ENCODE results near the gene PDYN.

Gene PDYN

GRCh38 chr20:1950836-1951235 lies 43.0 kb downstream of the PDYN start:
- TF ChIP-seq CTCF (IDR thresholded peaks at IDR 0.05; ENCODE audit: low read depth, low read length): no peak
- no peak for DNase-seq (ENCODE audit: extremely low read depth, low read depth)

- DNase-seq (ENCODE audit: extremely low read depth, low read depth): no peak
- no peak for TF ChIP-seq CTCF (IDR thresholded peaks at IDR 0.05; ENCODE audit: low read depth, low read length)
These were observed 44.3 kb downstream of the PDYN start for GRCh38 chr20:1949347-1950100.

- DNase-seq (ENCODE audit: extremely low read depth, low read depth): no peak
- no peak for TF ChIP-seq CTCF (IDR thresholded peaks at IDR 0.05; ENCODE audit: low read depth, low read length)
These were observed 46.4 kb downstream of the PDYN start for GRCh38 chr20:1947535-1947846.

- no peak for TF ChIP-seq CTCF (IDR thresholded peaks at IDR 0.05; ENCODE audit: low read depth, low read length)
- no peak for DNase-seq (ENCODE audit: extremely low read depth, low read depth)
These were observed 46.9 kb downstream of the PDYN start for GRCh38 chr20:1946762-1947534.

GRCh38 chr20:1946442-1946761 lies 47.5 kb downstream of the PDYN start:
- no peak for TF ChIP-seq CTCF (IDR thresholded peaks at IDR 0.05; ENCODE audit: low read depth, low read length)
- no peak for DNase-seq (ENCODE audit: extremely low read depth, low read depth)

GRCh38 chr20:1945660-1946059 lies 48.2 kb downstream of the PDYN start:
- no peak for DNase-seq (ENCODE audit: extremely low read depth, low read depth)
- TF ChIP-seq CTCF (IDR thresholded peaks at IDR 0.05; ENCODE audit: low read depth, low read length): no peak

GRCh38 chr20:1945134-1945618 lies 48.7 kb downstream of the PDYN start:
- DNase-seq (ENCODE audit: extremely low read depth, low read depth): peak; percentile 69
- no peak for TF ChIP-seq CTCF (IDR thresholded peaks at IDR 0.05; ENCODE audit: low read depth, low read length)

All from AG09319 (cell line).